GM23338 (cell line): ENCODE results near the gene FAM229B.

Experiments used
- CTCF ChIP-seq, 2 experiments: fragments of 200-600 bp in 1 of 2; sonication (generic) in 1 of 2; conservative IDR thresholded peaks; 2 replicates each; pipeline versions ENCODE4 v1.5.1 to v1.6.1; 2016 to 2017; ENCODE audit warnings: antibody characterized with exemption in 2 of 2, low read depth in 2 of 2, mild to moderate bottlenecking in 2 of 2, moderate library complexity in 1 of 2
- REST ChIP-seq: IDR thresholded peaks from one replicate; pipeline ENCODE4 v1.6.1; 2018; ENCODE audit warnings: antibody characterized with exemption; ENCODE audit not compliant: unreplicated experiment

DNA sequence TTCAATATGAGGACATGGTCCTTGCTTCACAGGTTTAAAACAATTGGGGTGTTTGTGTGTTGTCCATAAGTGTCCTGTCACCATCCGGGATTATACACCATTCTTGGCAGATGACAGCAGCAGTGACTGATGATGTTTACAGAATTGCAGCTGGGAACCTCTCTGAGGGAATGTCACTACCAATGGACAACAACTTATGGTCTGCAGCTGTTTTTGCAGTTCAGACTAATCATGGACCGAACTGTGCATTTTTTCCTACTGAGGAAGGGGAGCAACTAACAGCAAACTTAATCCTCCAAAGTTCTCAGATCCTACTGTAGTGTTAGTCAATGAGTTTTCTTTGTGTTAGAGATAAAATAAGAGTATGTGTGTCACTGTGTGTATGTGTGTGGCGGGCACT lies 26.0 kb downstream of the FAM229B start:
- TF ChIP-seq CTCF (conservative IDR thresholded peaks at IDR 0.05; ENCODE audit: low read depth in 2 of 2) = no peak
- TF ChIP-seq REST = no peak
